K562 (cell line): ENCODE measurements around the gene ERP44.

ENCODE experiments used
- CTCF ChIP-seq, 3 experiments: IDR thresholded peaks in 2 of 3; conservative IDR thresholded peaks in 1 of 3; 2 replicates each; pipeline ENCODE4 v1.5.1; 2011 to 2012; ENCODE audit warnings: low read length in 3 of 3, mild to moderate bottlenecking in 3 of 3, control low read depth in 2 of 3, improper control_type of control experiment in 1 of 3, inconsistent platforms in 1 of 3, low read depth in 1 of 3, mixed read lengths in 1 of 3, moderate library complexity in 1 of 3; ENCODE audit not compliant: insufficient read depth in 2 of 3
- RB1 ChIP-seq: fragments of 450-650 bp; IDR thresholded peaks from 2 replicates; pipeline ENCODE4 v1.6.1; 2017; ENCODE audit warnings: low read depth, mild to moderate bottlenecking

- no peak for TF ChIP-seq CTCF (IDR thresholded peaks at IDR 0.05 in 2 of 3, conservative IDR thresholded peaks at IDR 0.05 in 1 of 3; ENCODE audit: insufficient read depth in 2 of 3, low read depth in 1 of 3, low read length in 3 of 3)
- no peak for TF ChIP-seq RB1
These were observed 6.7 kb downstream of the ERP44 start for GRCh38 chr9:100092066-100092465.
